Adrenal gland (tissue), 5 donors: ENCODE data around the gene ZC3H18.

Source experiments
- CTCF ChIP-seq, 6 experiments: fragments of 450-650 bp in 4 of 6; fragments of 200-600 bp in 2 of 6; sonication (generic) in 1 of 6; IDR thresholded peaks; 1 replicate in 5 of 6; 2 replicates in 1 of 6; pipeline versions ENCODE4 v1.5.1 to v1.8.0; 2016 to 2021; ENCODE audit warnings: antibody characterized with exemption in 6 of 6, mild to moderate bottlenecking in 2 of 6, moderate library complexity in 1 of 6
- POLR2A ChIP-seq, 2 donors: fragments of 450-650 bp; IDR thresholded peaks; one replicate each; pipeline ENCODE4 v1.6.1; 2017; ENCODE audit warnings: antibody characterized with exemption in 2 of 2, mild to moderate bottlenecking in 2 of 2, moderate library complexity in 1 of 2
- donor health status: DM: no; HTN: no; CAD: no.

- TF ChIP-seq CTCF (IDR thresholded peaks at IDR 0.05) (no peak), POLR2A (IDR thresholded peaks at IDR 0.05) (no peak)
Observed at GRCh38 chr16:88568710-88569613, 1.2 kb upstream of the ZC3H18 start.
